CD4-positive, alpha-beta T cell treated with Interleukin-10 for 1 hour (primary cell): Measurements from ENCODE around the gene PTGFR.

Experiments
- DNase-seq: peaks from one replicate; pipeline ENCODE4 v3.0.0-alpha.2; 2020

The PTGFR gene

DNA sequence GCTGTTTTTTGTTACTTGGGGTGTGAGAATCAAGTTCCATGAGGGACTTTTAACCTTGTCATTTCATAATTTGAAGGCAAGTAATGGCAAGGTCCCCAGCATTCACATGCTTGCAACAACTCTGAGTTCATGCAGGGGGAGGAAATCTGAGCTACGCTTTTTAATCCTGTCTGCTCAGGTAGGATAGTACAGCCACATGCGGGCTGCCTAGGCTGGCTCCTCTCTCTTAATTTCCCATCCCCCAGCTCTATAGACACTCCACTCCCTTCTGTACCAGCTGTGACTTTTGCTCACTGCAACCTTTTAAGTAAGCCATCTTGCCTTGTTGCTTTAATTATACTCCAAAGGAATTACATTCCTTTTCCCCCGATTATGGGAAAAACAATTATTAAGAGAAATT, 30.1 kb downstream of the PTGFR start:
- DNase-seq, result no peak

- no peak for DNase-seq
Measured at GRCh38 chr1:78522136-78522535, 31.4 kb downstream of the PTGFR start.

DNA sequence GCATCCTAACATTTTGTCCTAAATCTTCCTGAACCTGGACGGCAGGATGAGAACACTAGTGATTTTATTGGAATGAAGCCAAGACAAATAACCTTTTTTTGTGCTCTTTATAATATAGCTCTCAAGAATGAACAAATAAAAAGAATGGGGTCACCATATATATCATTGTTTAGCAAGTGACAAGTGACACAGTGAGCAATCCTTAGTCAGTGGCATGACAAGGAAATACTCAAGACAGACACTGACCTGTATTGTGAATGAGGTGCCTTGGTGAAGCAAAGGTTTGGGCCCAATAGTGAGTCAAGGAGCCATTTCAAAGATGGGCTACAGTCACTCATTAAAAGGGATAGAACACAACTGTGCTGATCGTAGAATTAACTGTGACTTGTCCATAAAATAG, 35.7 kb downstream of the PTGFR start:
- DNase-seq, result no peak

DNA sequence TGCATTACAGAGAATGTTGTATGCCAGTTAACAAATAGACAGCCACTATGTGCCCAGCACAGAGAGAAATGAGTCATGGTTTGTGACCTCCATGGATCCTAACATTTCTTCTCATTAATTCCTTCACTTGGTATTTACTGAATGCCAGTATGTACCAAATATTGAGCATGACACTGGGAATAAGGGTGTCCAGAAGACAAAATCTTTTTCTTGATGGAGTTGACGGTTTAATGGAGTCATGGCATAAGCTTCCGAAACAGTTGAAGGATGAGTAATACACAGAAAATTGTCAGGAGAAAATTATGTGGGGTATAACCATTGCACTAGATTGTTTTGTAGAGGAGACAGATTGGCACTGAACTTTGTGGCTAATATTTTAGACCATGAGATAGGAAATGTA, 36.9 kb downstream of the PTGFR start:
- DNase-seq, result no peak

DNA sequence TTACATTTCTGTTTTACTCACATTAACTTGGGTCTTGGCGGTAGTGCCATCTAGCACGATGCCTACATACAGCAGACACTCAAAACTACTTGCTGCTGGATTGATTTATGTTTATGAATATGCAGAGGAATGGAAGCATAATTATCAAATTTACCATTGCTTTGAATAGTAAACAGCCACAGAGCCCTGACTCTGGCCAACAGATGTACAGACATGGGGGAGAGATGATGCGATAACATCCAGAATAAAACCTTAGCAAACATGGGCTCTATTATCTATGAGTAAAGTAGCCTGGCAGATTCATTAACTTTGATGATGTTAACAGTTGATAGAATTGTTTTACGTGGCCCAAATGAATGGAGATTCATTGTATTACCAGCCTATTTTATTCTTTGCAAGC, 42.8 kb downstream of the PTGFR start:
- DNase-seq, result no peak

GRCh38 chr1:78535286-78535685, 44.5 kb downstream of the PTGFR start:
- no peak for DNase-seq

DNA sequence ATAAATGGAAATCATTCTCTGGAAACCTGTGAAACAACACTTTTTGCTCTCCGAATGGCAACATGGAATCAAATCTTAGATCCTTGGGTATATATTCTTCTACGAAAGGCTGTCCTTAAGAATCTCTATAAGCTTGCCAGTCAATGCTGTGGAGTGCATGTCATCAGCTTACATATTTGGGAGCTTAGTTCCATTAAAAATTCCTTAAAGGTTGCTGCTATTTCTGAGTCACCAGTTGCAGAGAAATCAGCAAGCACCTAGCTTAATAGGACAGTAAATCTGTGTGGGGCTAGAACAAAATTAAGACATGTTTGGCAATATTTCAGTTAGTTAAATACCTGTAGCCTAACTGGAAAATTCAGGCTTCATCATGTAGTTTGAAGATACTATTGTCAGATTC, 45.7 kb downstream of the PTGFR start:
- no peak for DNase-seq

DNA sequence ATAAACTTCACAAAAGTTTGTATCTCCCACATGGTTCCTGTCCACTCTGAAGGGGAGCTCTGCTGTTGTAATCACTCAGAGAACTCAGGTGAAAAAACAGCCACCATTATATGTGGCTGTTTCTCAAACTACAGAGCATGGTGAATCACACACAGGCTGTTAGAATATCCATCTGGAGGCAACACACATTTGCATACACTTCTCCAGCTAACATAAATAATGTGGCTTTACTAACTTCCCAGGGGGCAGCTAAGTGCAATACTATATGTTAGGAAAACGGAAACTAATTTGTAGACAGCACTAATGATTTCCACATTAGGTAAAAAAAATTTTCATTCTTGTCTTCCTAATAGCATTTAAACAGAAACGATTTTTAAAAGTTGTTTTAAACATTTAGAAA, 49.3 kb downstream of the PTGFR start:
- DNase-seq, result no peak

DNA sequence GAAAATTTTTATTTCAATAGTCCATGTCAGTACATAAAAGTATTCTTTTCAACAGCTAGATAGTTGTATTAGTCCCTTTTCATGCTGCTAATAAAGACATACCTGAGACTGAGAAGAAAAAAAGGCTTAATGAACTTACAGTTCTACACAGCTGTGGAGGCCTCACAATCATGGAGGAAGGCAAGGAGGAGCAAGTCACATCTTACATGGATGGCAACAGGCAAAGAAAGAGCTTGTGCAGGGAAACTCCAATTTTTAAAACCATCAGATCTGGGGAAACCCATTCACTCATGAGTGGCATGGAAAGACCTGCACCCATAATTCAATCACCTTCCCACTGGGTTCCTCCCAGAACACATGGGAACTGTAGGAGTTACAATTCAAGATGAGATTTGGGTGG, 50.7 kb downstream of the PTGFR start:
- DNase-seq, result no peak

- DNase-seq, result no peak
Measured at GRCh38 chr1:78543941-78544643, 53.3 kb downstream of the PTGFR start.

GRCh38 chr1:78547081-78547480, 56.3 kb downstream of the PTGFR start:
- DNase-seq, result no peak

GRCh38 chr1:78549331-78549730, 58.6 kb downstream of the PTGFR start:
- no peak for DNase-seq

DNA sequence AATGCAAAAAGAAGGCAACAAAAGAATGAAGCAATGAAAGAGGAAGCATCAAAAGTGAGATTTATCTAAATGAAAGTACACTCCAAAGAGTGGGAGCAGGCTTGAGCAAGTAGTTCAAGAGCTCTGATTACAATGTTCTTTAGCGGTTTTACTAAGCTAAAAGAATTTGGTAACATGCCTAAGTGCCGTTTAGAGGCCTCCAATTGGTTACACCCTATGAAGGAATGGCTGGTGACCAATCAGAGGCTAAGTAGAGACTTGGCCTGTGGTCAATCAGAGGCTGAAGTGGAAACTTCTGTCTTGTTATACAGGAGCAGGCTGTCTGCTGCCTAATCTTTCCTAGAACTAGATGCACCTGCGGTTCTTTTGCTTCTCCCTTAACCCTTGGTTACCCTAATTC, 59.1 kb downstream of the PTGFR start:
- no peak for DNase-seq

DNA sequence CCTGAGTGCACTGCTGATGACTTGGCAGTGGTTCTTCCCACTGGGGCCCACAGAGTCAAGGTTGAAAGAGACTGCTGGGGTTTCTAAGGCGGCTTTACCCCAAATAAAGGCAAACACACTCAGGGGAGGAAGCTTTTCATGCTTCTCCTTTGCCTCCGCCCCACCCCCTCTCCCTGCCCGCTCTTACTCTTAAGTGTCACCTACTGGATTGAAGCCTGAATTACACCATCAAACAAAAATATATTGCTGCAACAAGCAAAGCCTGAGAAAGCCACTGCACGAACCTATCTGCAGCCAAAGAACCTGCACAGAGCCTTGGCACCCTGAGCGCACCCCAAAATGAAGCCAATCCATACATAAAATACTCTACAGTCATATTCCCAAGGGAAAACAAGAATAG, 63.1 kb downstream of the PTGFR start:
- no peak for DNase-seq

GRCh38 chr1:78554840-78555239, 64.1 kb downstream of the PTGFR start:
- DNase-seq, result no peak

GRCh38 chr1:78559680-78560079, 68.9 kb downstream of the PTGFR start:
- no peak for DNase-seq

- DNase-seq, result no peak
Measured at GRCh38 chr1:78560811-78561210, 70.0 kb downstream of the PTGFR start.

- no peak for DNase-seq
Measured at GRCh38 chr1:78561856-78562255, 71.1 kb downstream of the PTGFR start.

DNA sequence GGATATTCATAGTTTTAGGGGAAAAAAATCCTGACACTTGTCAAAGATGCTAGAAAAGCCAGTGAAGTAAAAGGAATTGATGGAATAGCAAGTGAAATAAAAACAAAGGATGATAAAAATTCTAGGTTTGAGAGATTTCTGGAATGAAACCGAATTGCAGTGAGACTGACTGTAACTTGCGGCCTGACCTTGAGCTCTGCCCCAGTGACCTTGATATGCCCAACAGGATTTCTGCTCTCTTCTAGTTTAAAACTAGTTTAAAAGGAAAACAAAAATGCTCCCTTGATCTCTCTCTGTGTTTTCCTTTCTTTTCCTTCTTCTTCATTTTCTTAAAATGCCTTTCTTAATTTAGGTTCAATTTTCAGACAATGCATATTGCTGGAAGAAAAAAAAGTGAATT, 74.6 kb downstream of the PTGFR start:
- DNase-seq, result no peak

GRCh38 chr1:78570539-78570938, 79.8 kb downstream of the PTGFR start:
- DNase-seq, result no peak

GRCh38 chr1:78577257-78578100, 86.7 kb downstream of the PTGFR start:
- no peak for DNase-seq

DNA sequence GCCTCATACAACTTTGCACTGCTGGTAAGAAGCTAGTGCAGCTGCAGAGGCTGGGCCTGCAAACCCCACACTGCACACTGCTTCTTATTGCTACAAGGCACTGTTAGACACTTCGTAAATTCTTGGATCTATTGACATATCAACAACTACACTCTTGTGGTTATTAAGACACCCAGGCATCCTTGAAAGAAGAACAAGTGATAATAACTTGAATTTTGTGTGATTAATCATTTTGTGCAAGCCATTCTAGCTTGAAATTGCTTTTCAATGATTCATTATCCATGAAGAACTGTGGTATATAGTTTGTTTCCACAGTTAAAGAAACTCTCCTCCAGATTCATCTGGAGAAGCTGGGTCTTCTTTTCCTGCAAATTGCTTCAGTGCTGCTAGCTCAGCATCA, 95.8 kb downstream of the PTGFR start:
- no peak for DNase-seq

DNA sequence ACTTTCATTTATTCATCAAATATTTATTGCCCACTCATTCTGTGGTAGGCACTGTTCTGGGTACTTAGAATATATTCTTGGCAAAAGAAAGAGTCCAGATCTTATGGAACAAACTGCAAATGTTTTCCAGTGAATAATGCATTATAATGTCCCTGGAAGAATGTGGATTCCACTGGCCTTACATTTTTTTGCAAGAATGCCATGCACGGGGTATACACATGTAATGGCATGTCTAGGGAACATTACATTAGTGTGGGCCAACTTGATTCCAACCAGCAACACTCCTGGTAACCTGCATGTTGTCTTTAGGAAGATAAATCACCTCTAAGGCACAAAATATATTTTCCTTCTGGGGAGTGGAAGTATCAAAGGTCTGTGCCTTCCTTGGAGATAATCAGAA, 96.4 kb downstream of the PTGFR start:
- DNase-seq, result no peak
